Breast epithelium (tissue), 4 donors: ENCODE results near the gene FOXRED2. TPM values are rescaled to one million over a fixed set of nuclear protein-coding genes. Genes with fewer than 3 reads are reported as not detected.
"Not testable (repeated sequence)": the region's sequence is repeated elsewhere in the genome, so short reads cannot be mapped to it uniquely, and the experiment has no call there.

Experiments used
- DNase-seq, 2 donors: peaks; one replicate each; pipeline ENCODE4 v3.0.0-alpha.2; 2019; ENCODE audit warnings: low spot score in 2 of 2
- H3K27ac ChIP-seq, 2 donors: fragments of 200-600 bp; sonication (generic) in 1 of 2; one replicate each; pipeline ENCODE4 v1.5.1; 2016 to 2019; ENCODE audit warnings: mild to moderate bottlenecking in 1 of 2
- H3K27me3 ChIP-seq, 2 donors: fragments of 200-600 bp; sonication (generic) in 1 of 2; one replicate each; pipeline versions ENCODE4 v1.5.1 to v1.6.0; 2017 to 2019; ENCODE audit warnings: control low read depth in 1 of 2, mild to moderate bottlenecking in 1 of 2
- H3K36me3 ChIP-seq: fragments of 200-600 bp; one replicate; pipeline ENCODE4 v1.5.1; 2019
- H3K4me1 ChIP-seq, 2 donors: fragments of 200-600 bp; sonication (generic); one replicate each; pipeline ENCODE4 v1.5.1; 2016 to 2019; ENCODE audit warnings: control low read depth in 1 of 2
- H3K4me3 ChIP-seq, 3 donors: fragments of 200-600 bp; sonication (generic); 1 replicate in 2 of 3; 2 replicates in 1 of 3; pipeline ENCODE4 v1.5.1; 2016 to 2019; ENCODE audit warnings: mild to moderate bottlenecking in 3 of 3, moderate library complexity in 2 of 3
- H3K9me3 ChIP-seq, 2 donors: fragments of 200-600 bp; sonication (generic) in 1 of 2; one replicate each; pipeline ENCODE4 v1.5.1; 2016 to 2019; ENCODE audit warnings: control low read depth in 1 of 2
- POLR2A ChIP-seq: fragments of 450-650 bp; IDR thresholded peaks from one replicate; pipeline ENCODE4 v1.6.1; 2016; ENCODE audit warnings: antibody characterized with exemption, mild to moderate bottlenecking, moderate library complexity
- POLR2AphosphoS5 ChIP-seq, 3 donors: sonication (generic); formaldehyde crosslinking; IDR thresholded peaks; one replicate each; pipeline ENCODE4 v1.6.1; 2017; ENCODE audit warnings: antibody characterized with exemption in 3 of 3
- intact Hi-C: fragments of 100-400 bp; cut with DNase I; formaldehyde crosslinking; loops from one replicate; pipeline ENCODE4 v1.15.1; 2023; ENCODE audit warnings: low total_unique reads
- total RNA-seq, 3 donors: library from RNA; depleted of rRNA; stranded (reverse); fragments of >200 nt; gene quantifications; one replicate each; pipeline ENCODE4 v1.1.0, GENCODE V29; 2016
- TF ChIP-seq, protein P1 (sequence below), 3 donors: fragments of 450-650 bp; IDR thresholded peaks; one replicate each; pipeline ENCODE4 v1.5.1; 2016 to 2017; ENCODE audit warnings: antibody characterized with exemption in 3 of 3, mild to moderate bottlenecking in 3 of 3, moderate library complexity in 3 of 3

FOXRED2 gene
- total RNA-seq, 3 donors from 2014 or later = 4.9 to 9.9 (median 6.1) TPM

DNA sequence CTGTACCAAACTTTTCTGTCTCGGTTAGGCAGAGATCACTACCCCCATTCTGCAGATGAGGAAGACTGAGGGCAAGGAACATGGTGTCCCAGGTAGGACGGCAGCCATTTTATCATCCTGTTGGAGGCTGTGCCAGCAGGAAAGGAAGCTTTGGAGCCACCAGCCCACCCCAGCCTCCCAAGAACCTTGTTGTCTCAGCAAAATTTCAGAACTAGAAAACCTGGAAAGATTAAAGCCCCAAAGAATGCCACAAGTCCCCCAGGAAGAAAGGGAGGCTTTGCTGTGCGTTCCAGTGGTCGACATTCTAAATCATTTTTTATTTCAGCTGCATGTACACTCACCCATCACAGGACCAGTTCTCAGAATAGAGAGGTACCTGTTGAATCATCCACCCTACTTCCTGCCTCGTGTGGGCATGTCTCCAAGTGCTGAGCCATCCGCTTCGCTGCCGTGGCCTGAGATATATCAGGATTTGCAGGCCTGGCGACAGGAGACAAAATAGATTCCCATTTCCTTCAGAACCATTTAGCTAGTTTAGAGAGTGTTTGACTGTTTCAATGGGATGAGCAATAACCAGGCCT, 35.1 kb upstream of the FOXRED2 start:
- DNase-seq = no peak
- intact Hi-C loops = no loop called here
- no peaks in the 10 kb centered on the region for H3K36me3 ChIP-seq
- no peak overlapping the region for H3K27ac ChIP-seq
- H3K27me3 ChIP-seq = peaks cover 0 to 7% of the 10 kb centered on the region in 2 donors
- no peak overlapping the region for H3K4me3 ChIP-seq
- H3K9me3 ChIP-seq = no peaks in the 10 kb centered on the region
- no peaks in the 10 kb centered on the region for H3K4me1 ChIP-seq
- no peak for TF ChIP-seq POLR2AphosphoS5 (IDR thresholded peaks at IDR 0.05)
- TF ChIP-seq POLR2A = no peak
- TF ChIP-seq, protein P1, sequence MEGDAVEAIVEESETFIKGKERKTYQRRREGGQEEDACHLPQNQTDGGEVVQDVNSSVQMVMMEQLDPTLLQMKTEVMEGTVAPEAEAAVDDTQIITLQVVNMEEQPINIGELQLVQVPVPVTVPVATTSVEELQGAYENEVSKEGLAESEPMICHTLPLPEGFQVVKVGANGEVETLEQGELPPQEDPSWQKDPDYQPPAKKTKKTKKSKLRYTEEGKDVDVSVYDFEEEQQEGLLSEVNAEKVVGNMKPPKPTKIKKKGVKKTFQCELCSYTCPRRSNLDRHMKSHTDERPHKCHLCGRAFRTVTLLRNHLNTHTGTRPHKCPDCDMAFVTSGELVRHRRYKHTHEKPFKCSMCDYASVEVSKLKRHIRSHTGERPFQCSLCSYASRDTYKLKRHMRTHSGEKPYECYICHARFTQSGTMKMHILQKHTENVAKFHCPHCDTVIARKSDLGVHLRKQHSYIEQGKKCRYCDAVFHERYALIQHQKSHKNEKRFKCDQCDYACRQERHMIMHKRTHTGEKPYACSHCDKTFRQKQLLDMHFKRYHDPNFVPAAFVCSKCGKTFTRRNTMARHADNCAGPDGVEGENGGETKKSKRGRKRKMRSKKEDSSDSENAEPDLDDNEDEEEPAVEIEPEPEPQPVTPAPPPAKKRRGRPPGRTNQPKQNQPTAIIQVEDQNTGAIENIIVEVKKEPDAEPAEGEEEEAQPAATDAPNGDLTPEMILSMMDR (IDR thresholded peaks at IDR 0.05) = no peak

GRCh38 chr22:36540867-36541642, 34.2 kb upstream of the FOXRED2 start:
- Histone ChIP-seq H3K27ac (no peak overlapping the region), H3K4me1 (no peaks in the 10 kb centered on the region), H3K27me3 (no peaks in the 10 kb centered on the region), H3K36me3 (no peaks in the 10 kb centered on the region), H3K4me3 (no peak overlapping the region), H3K9me3 (no peaks in the 10 kb centered on the region)
- intact Hi-C loops = no loop called here
- TF ChIP-seq POLR2A (no peak), POLR2AphosphoS5 (IDR thresholded peaks at IDR 0.05) (no peak)
- TF ChIP-seq, protein P1 (IDR thresholded peaks at IDR 0.05) = no peak
- DNase-seq = no peak

DNA sequence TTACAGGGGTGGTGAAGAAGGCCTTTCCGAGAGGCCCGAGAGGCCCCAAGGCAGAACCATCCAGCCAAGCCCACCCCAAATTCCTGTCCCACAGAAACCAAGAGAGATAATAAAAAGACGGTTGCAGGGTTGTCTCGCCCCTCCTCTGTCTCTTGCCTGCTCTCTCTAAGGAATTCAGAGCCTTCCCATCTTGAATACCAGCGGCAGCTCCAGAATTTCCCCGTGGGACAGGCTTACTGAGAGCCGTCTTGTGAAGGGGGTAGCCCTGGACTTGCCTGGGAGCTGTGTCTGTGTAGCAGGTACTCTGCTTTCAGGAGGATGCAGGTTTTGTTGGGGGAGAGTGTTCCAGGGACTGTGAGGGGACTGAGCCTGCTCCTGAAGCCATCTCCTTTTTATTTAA, 31.7 kb upstream of the FOXRED2 start:
- DNase-seq = no peak
- no peak for TF ChIP-seq POLR2A
- no peak for TF ChIP-seq POLR2AphosphoS5 (IDR thresholded peaks at IDR 0.05)
- TF ChIP-seq, protein P1 (IDR thresholded peaks at IDR 0.05) = no peak
- intact Hi-C loops = no loop called here
- H3K4me3 ChIP-seq = no peak overlapping the region
- no peaks in the 10 kb centered on the region for H3K4me1 ChIP-seq
- no peaks in the 10 kb centered on the region for H3K27me3 ChIP-seq
- no peaks in the 10 kb centered on the region for H3K36me3 ChIP-seq
- H3K27ac ChIP-seq = no peak overlapping the region
- no peaks in the 10 kb centered on the region for H3K9me3 ChIP-seq

GRCh38 chr22:36536717-36537116, 29.9 kb upstream of the FOXRED2 start:
- Histone ChIP-seq H3K4me1 (no peaks in the 10 kb centered on the region), H3K27me3 (no peaks in the 10 kb centered on the region), H3K4me3 (no peak overlapping the region), H3K27ac (no peak overlapping the region), H3K36me3 (no peaks in the 10 kb centered on the region), H3K9me3 (no peaks in the 10 kb centered on the region)
- DNase-seq = no peak
- intact Hi-C loops = no loop called here
- TF ChIP-seq POLR2A (no peak), POLR2AphosphoS5 (IDR thresholded peaks at IDR 0.05) (no peak)
- TF ChIP-seq, protein P1 (IDR thresholded peaks at IDR 0.05) = no peak

- H3K27me3 ChIP-seq, H3K4me1 ChIP-seq, DNase-seq, intact Hi-C loops, H3K27ac ChIP-seq, H3K9me3 ChIP-seq, H3K4me3 ChIP-seq, H3K36me3 ChIP-seq: not testable (repeated sequence)
These were observed 26.5 kb upstream of the FOXRED2 start for GRCh38 chr22:36533320-36533719.
